Measurements from ENCODE around the gene HDLBP. TPM values are rescaled to one million over a fixed set of nuclear protein-coding genes. Genes with fewer than 3 reads are reported as not detected.
"Not testable (repeated sequence)": the region's sequence is repeated elsewhere in the genome, so short reads cannot be mapped to it uniquely, and the experiment has no call there.

HDLBP gene
- total RNA-seq, 4 donors from 2014 or later: 303 to 490 (median 435) TPM

GRCh38 chr2:241285596-241285995, 29.9 kb downstream of the HDLBP start:
- Histone ChIP-seq H3K27me3 (no peaks in the 10 kb centered on the region), H3K36me3 (no peaks in the 10 kb centered on the region), H3K27ac (no peak overlapping the region), H3K9me3 (no peaks in the 10 kb centered on the region), H3K4me3 (replicated peaks in 1 of 3) (no peak overlapping the region), H3K4me1 (peaks cover 0 to 13% of the 10 kb centered on the region in 2 donors)
- WGBS, 2 donors: 91 to 100% methylated on average over 1 of the region's 1 CpG
- TF ChIP-seq POLR2A (IDR thresholded peaks at IDR 0.05) (no peak), CTCF (IDR thresholded peaks at IDR 0.05) (no peak)
- DNase-seq: no peak
- intact Hi-C loops (cut with DNase I): no loop called here

GRCh38 chr2:241282555-241282954, 32.9 kb downstream of the HDLBP start:
- H3K27ac ChIP-seq: no peak overlapping the region
- WGBS, 2 donors: 75 to 78% methylated on average over 5 of the region's 5 CpGs
- intact Hi-C loops (cut with DNase I): no loop called here
- no peaks in the 10 kb centered on the region for H3K9me3 ChIP-seq
- TF ChIP-seq CTCF (IDR thresholded peaks at IDR 0.05) (no peak), POLR2A (IDR thresholded peaks at IDR 0.05) (no peak)
- H3K27me3 ChIP-seq: no peaks in the 10 kb centered on the region
- no peak overlapping the region for H3K4me3 ChIP-seq (replicated peaks in 1 of 3)
- H3K36me3 ChIP-seq: no peaks in the 10 kb centered on the region
- DNase-seq: no peak
- no peaks in the 10 kb centered on the region for H3K4me1 ChIP-seq

- no peak for DNase-seq
- H3K9me3 ChIP-seq: no peaks in the 10 kb centered on the region
- H3K4me3 ChIP-seq (replicated peaks in 1 of 3): no peak overlapping the region
- no peak for TF ChIP-seq CTCF (IDR thresholded peaks at IDR 0.05)
- TF ChIP-seq POLR2A (IDR thresholded peaks at IDR 0.05): no peak
- H3K27ac ChIP-seq: no peak overlapping the region
- intact Hi-C loops (cut with DNase I): no loop called here
- H3K36me3 ChIP-seq: no peaks in the 10 kb centered on the region
- H3K27me3 ChIP-seq: no peaks in the 10 kb centered on the region
- WGBS, 2 donors: 95% methylated on average over 4 of the region's 4 CpGs
- H3K4me1 ChIP-seq: no peaks in the 10 kb centered on the region
These were observed 35.2 kb downstream of the HDLBP start for GRCh38 chr2:241280291-241280690.

- H3K27me3 ChIP-seq: no peaks in the 10 kb centered on the region
- intact Hi-C loops (cut with DNase I): loop anchor here (10.0 kb wide), 1 partner anchor 75 kb away; the partner anchor contains the start of gene FARP2
- DNase-seq: no peak
- H3K4me1 ChIP-seq: no peaks in the 10 kb centered on the region
- WGBS, 2 donors: 90 to 91% methylated on average over 3 of the region's 3 CpGs
- H3K9me3 ChIP-seq: no peaks in the 10 kb centered on the region
- H3K4me3 ChIP-seq (replicated peaks in 1 of 3): no peak overlapping the region
- H3K36me3 ChIP-seq: no peaks in the 10 kb centered on the region
- TF ChIP-seq POLR2A (IDR thresholded peaks at IDR 0.05) (no peak), CTCF (IDR thresholded peaks at IDR 0.05) (no peak)
- no peak overlapping the region for H3K27ac ChIP-seq
These were observed 35.6 kb downstream of the HDLBP start for GRCh38 chr2:241279828-241280227.

- Histone ChIP-seq H3K4me3 (replicated peaks in 1 of 3) (no peak overlapping the region), H3K27me3 (no peaks in the 10 kb centered on the region), H3K9me3 (no peaks in the 10 kb centered on the region), H3K36me3 (no peaks in the 10 kb centered on the region), H3K4me1 (no peaks in the 10 kb centered on the region), H3K27ac (no peak overlapping the region)
- DNase-seq: no peak
- intact Hi-C loops (cut with DNase I): loop anchor here (10.0 kb wide), 1 partner anchor 75 kb away; the partner anchor contains the start of gene FARP2
- TF ChIP-seq CTCF (IDR thresholded peaks at IDR 0.05): no peak
- TF ChIP-seq POLR2A (IDR thresholded peaks at IDR 0.05): no peak
- 77 to 79% methylated on average over 8 of the region's 8 CpGs for WGBS, 2 donors
These were observed 36.1 kb downstream of the HDLBP start for GRCh38 chr2:241279413-241279812.

DNA sequence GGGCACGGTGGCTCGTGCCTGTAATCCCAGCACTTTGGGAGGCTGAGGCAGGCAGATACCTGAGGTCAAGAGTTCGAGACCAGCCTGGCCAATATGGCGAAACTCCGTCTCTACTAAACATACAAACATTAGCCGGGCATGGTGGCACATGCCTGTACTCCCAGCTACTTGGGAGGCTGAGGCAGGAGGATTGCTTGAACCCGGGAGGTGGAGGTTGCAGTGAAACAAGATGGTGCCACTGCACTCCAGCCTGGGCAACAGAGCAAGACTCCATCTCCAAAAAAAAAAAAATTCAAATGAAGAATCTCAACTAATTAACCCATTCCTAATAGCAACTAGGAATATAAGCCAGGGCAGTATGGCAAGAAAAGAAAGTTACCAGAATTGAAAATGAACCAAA, 37.2 kb downstream of the HDLBP start:
- 94 to 96% methylated on average over 7 of the region's 7 CpGs for whole genome bisulfite sequencing, 2 donors
- H3K27ac ChIP-seq; H3K9me3 ChIP-seq; DNase-seq; H3K4me3 ChIP-seq (replicated peaks in 1 of 3); H3K27me3 ChIP-seq; H3K4me1 ChIP-seq; H3K36me3 ChIP-seq: not testable (repeated sequence)
- intact Hi-C loops (cut with DNase I): loop anchor here (10.0 kb wide), 1 partner anchor 76 kb away; the partner anchor contains the start of gene FARP2
